Natural killer cell (primary cell): ENCODE results near the gene RAD23B. TPM values are rescaled to one million over a fixed set of nuclear protein-coding genes. Genes with fewer than 3 reads are reported as not detected.

Source experiments
- ATAC-seq, 3 donors: fragments of 150-1000 bp in 2 of 3; fragments of 200-7000 bp in 1 of 3; cut with Tn5 transposase; 1 replicate in 1 of 3; 2 replicates in 2 of 3; pipeline ENCODE4 v1.10.0; 2021; ENCODE audit warnings: mild to moderate bottlenecking in 2 of 3, moderate library complexity in 2 of 3
- DNase-seq, 2 donors: peaks; one replicate each; pipeline versions ENCODE4 v3.0.0 to v3.0.0-alpha.2; 2013 to 2021; ENCODE audit warnings: mixed read lengths in 1 of 2
- H3K27ac ChIP-seq: one replicate; pipeline ENCODE4 v1.5.1; 2013; ENCODE audit warnings: mild to moderate bottlenecking, low read length
- H3K27me3 ChIP-seq: one replicate; pipeline ENCODE4 v1.6.1; 2013; ENCODE audit warnings: low read length; ENCODE audit not compliant: control insufficient read depth, insufficient read depth
- H3K36me3 ChIP-seq: one replicate; pipeline ENCODE4 v1.6.1; 2013; ENCODE audit warnings: low read length; ENCODE audit not compliant: control insufficient read depth, insufficient read depth
- H3K4me1 ChIP-seq: one replicate; pipeline ENCODE4 v1.6.1; 2013; ENCODE audit warnings: low read length; ENCODE audit not compliant: control insufficient read depth, insufficient read depth
- H3K4me3 ChIP-seq: one replicate; pipeline ENCODE4 v1.5.1; 2013; ENCODE audit warnings: low read length
- H3K9me3 ChIP-seq: one replicate; pipeline ENCODE4 v1.6.1; 2013; ENCODE audit warnings: low read length; ENCODE audit not compliant: control insufficient read depth, insufficient read depth
- H3K27ac Mint-ChIP-seq, 2 donors: one replicate each; pipeline ENCODE4 v1.8.0; 2022; ENCODE audit warnings: mild to moderate bottlenecking in 2 of 2, mixed read lengths in 2 of 2, moderate library complexity in 1 of 2
- H3K27me3 Mint-ChIP-seq, 2 donors: one replicate each; pipeline ENCODE4 v1.8.0; 2022; ENCODE audit warnings: low read depth in 2 of 2, mixed read lengths in 2 of 2
- H3K36me3 Mint-ChIP-seq: one replicate; pipeline ENCODE4 v1.8.0; 2022; ENCODE audit warnings: mixed read lengths
- H3K4me1 Mint-ChIP-seq, 2 donors: one replicate each; pipeline ENCODE4 v1.8.0; 2022; ENCODE audit warnings: mixed read lengths in 2 of 2
- H3K4me3 Mint-ChIP-seq: one replicate; pipeline ENCODE4 v1.8.0; 2022; ENCODE audit warnings: mild to moderate bottlenecking, moderate library complexity, mixed read lengths
- H3K9me3 Mint-ChIP-seq, 2 donors: one replicate each; pipeline ENCODE4 v1.8.0; 2022; ENCODE audit warnings: mixed read lengths in 2 of 2
- CTCF ChIP-seq: fragments of 200-600 bp; IDR thresholded peaks from one replicate; pipeline ENCODE4 v1.8.0; 2022; ENCODE audit warnings: antibody characterized with exemption
- WGBS: methylation state at CpG from one replicate; pipeline ENCODE4 v1.1.7; 2013; ENCODE audit warnings: missing lambda C conversion rate; ENCODE audit not compliant: insufficient coverage; 5-methylcytosine and 5-hydroxymethylcytosine counted together
- intact Hi-C: fragments of 100-400 bp; cut with micrococcal nuclease; formaldehyde crosslinking; loops from one replicate; pipeline ENCODE4 v1.14.2; 2022
- total RNA-seq, 4 donors: library from RNA; stranded (reverse); fragments of 120-200 nt in 1 of 4; gene quantifications; one replicate each; pipeline versions ENCODE4 v1.2.3 to v1.2.4, GENCODE V29; 2013 to 2022

The RAD23B gene
- total RNA-seq, 3 donors from 2014 or later (not counting 1 experiment from before 2014, with no cell fraction given): 85.6 to 101 (median 92.6) TPM

GRCh38 chr9:107316795-107317661, 33.9 kb downstream of the RAD23B start:
- no peaks in the 10 kb centered on the region for H3K36me3 Mint-ChIP-seq

GRCh38 chr9:107322643-107323042, 39.6 kb downstream of the RAD23B start:
- H3K4me1 ChIP-seq: no peaks in the 10 kb centered on the region
- H3K27me3 Mint-ChIP-seq: no peaks in the 10 kb centered on the region
- H3K4me1 Mint-ChIP-seq: peaks cover 26 to 30% of the 10 kb centered on the region in 2 donors
- H3K4me3 ChIP-seq: no peak overlapping the region
- intact Hi-C loops: no loop called here
- no peaks in the 10 kb centered on the region for H3K27me3 ChIP-seq
- H3K9me3 ChIP-seq: no peaks in the 10 kb centered on the region
- 96% methylated on average over 5 of the region's 5 CpGs for WGBS
- H3K4me3 Mint-ChIP-seq: no peak overlapping the region
- DNase-seq (no peak), ATAC-seq (no peak)
- H3K36me3 ChIP-seq: peaks cover 69% of the 10 kb centered on the region
- H3K9me3 Mint-ChIP-seq: no peaks in the 10 kb centered on the region
- peaks cover 23% of the 10 kb centered on the region for H3K36me3 Mint-ChIP-seq
- no peak for TF ChIP-seq CTCF
- H3K27ac Mint-ChIP-seq: no peak overlapping the region
- no peak overlapping the region for H3K27ac ChIP-seq

More at GRCh38 chr9:107316795-107317661, 33.9 kb downstream of the RAD23B start:
- DNase-seq (no peak), ATAC-seq (no peak)
- Histone ChIP-seq H3K9me3 (no peaks in the 10 kb centered on the region), H3K4me1 (peaks cover 9% of the 10 kb centered on the region), H3K27ac (no peak overlapping the region), H3K4me3 (no peak overlapping the region), H3K27me3 (no peaks in the 10 kb centered on the region), H3K36me3 (peaks cover 36% of the 10 kb centered on the region)
- intact Hi-C loops: no loop called here
- Mint-ChIP-seq H3K4me1 (peaks cover 57 to 59% of the 10 kb centered on the region in 2 donors), H3K9me3 (no peaks in the 10 kb centered on the region), H3K27me3 (no peaks in the 10 kb centered on the region), H3K27ac (peak overlapping the region in 1 of 2 donors; percentile 39), H3K4me3 (no peak overlapping the region)
- 84% methylated on average over 5 of the region's 5 CpGs for WGBS
- no peak for TF ChIP-seq CTCF

DNA sequence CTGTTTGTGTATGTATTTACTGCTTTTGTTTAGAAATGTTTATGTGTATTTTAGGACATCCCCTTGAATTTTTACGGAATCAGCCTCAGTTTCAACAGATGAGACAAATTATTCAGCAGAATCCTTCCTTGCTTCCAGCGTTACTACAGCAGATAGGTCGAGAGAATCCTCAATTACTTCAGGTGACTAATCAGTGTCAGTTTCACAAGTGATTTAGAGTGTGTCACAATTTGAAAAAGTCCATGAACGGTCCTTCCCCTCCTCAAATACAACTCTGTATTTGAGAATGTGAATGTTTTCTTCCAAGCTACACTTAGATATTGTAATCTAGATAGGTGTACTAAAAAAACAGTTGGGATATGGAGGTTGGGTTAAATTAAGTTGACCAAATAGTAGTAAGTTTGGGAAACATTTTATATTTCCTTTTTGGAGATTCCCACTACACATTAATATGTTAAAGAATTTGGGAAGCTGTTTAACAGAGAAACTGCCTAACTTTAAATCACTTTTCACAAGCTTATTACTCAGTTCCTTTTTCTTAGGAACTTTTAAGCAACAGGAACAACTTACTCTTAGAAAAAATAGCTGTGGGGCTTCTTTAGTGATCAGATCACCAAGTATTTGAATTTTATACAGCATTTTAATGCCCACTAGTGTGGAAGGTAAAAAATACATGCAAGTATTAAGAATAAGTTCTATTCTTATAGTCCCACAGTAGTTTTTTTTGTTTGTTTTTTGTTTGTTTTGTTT, 40.9 kb downstream of the RAD23B start:
- Histone ChIP-seq H3K9me3 (no peaks in the 10 kb centered on the region), H3K4me1 (no peaks in the 10 kb centered on the region), H3K27me3 (no peaks in the 10 kb centered on the region), H3K36me3 (peaks cover 76% of the 10 kb centered on the region), H3K27ac (no peak overlapping the region), H3K4me3 (no peak overlapping the region)
- Mint-ChIP-seq H3K9me3 (no peaks in the 10 kb centered on the region), H3K4me3 (no peak overlapping the region), H3K4me1 (peaks cover 28 to 31% of the 10 kb centered on the region in 2 donors), H3K27me3 (no peaks in the 10 kb centered on the region), H3K36me3 (peaks cover 30% of the 10 kb centered on the region), H3K27ac (no peak overlapping the region)
- 92% methylated on average over 1 of the region's 4 CpGs for WGBS
- no peak for ATAC-seq
- TF ChIP-seq CTCF: no peak
- DNase-seq: no peak
- intact Hi-C loops: no loop called here
